HCT116 (cell line): Measurements from ENCODE around the gene NUDT14. TPM values are rescaled to one million over a fixed set of nuclear protein-coding genes. Genes with fewer than 3 reads are reported as not detected.

Source experiments
- ATAC-seq: fragments of 200-7000 bp; cut with Tn5 transposase; 2 replicates; pipeline ENCODE4 v1.9.1; 2020; ENCODE audit warnings: mild to moderate bottlenecking, moderate library complexity
- BruUV-seq: library from RNA; stranded (reverse); fragments of 400-500 nt; replicated peaks from 2 replicates; lab custom pipeline; 2021; lab: Mats Ljungman, UMichigan
- CTCF ChIA-PET: fragments of 300-600 bp; sonication (Branson Sonifier 250); formaldehyde crosslinking; loops from one replicate; lab custom pipeline; 2021; ENCODE audit warnings: antibody characterized with exemption; lab: Charles Lee
- POLR2A ChIA-PET: fragments of 300-600, 350-600 bp; sonication (Branson Sonifier 250); formaldehyde crosslinking; loops from one replicate; lab custom pipeline; 2021; ENCODE audit warnings: antibody characterized with exemption; lab: Charles Lee
- RAD21 ChIA-PET, 2 experiments: fragments of 300-600 bp; sonication (Branson Sonifier 250); formaldehyde crosslinking; loops; one replicate each; lab custom pipeline; 2023; ENCODE audit warnings: low total read pairs in 2 of 2; ENCODE audit not compliant: uncharacterized antibody in 2 of 2, unreplicated experiment in 2 of 2, low non-redundant PET in 1 of 2; lab: Charles Lee
- DNase-seq: peaks from one replicate; pipeline ENCODE4 v3.0.0-alpha.2; 2010; ENCODE audit warnings: low read depth, low spot score
- H2AFZ ChIP-seq: fragments of 200-600 bp; shearing (Covaris generic), sonication (generic); 2 replicates; pipeline ENCODE4 v1.6.1; 2017; ENCODE audit warnings: low read depth, mixed run types, mixed read lengths, antibody characterized with exemption, low read length; ENCODE audit not compliant: poor library complexity, severe bottlenecking
- H3K27ac ChIP-seq: 2 replicates; pipeline ENCODE4 v1.5.1; 2012; ENCODE audit warnings: low read depth, low read length
- H3K27me3 ChIP-seq: fragments of 200-600 bp; sonication (generic); 2 replicates; pipeline ENCODE4 v1.6.1; 2016; ENCODE audit warnings: mixed run types, low read length, mixed read lengths; ENCODE audit not compliant: insufficient read depth
- H3K36me3 ChIP-seq, 2 experiments: fragments of 200-500 bp in 1 of 2; fragments of 200-600 bp in 1 of 2; sonication (Bioruptor generic) in 1 of 2; sonication (generic) in 1 of 2; 2 replicates each; pipeline versions ENCODE4 v1.5.1 to v1.6.1; 2014 to 2016; ENCODE audit warnings: low read length in 2 of 2, inconsistent platforms in 1 of 2, mixed read lengths in 1 of 2, mixed run types in 1 of 2; ENCODE audit not compliant: insufficient read depth in 2 of 2, control insufficient read depth in 1 of 2
- H3K4me1 ChIP-seq, 2 experiments: fragments of 200-600 bp in 1 of 2; sonication (generic) in 1 of 2; 2 replicates each; pipeline versions ENCODE4 v1.5.1 to v1.6.1; 2012 to 2017; ENCODE audit warnings: low read length in 2 of 2, inconsistent platforms in 1 of 2, mild to moderate bottlenecking in 1 of 2, mixed read lengths in 1 of 2, mixed run types in 1 of 2, moderate library complexity in 1 of 2; ENCODE audit not compliant: insufficient read depth in 2 of 2, control insufficient read depth in 1 of 2
- H3K4me2 ChIP-seq: fragments of 200-600 bp; sonication (generic); 2 replicates; pipeline ENCODE4 v1.6.1; 2017; ENCODE audit warnings: mixed run types, low read length, mixed read lengths
- H3K4me3 ChIP-seq, 2 experiments: fragments of 200-600 bp in 1 of 2; sonication (generic) in 1 of 2; replicated peaks in 1 of 2; 2 replicates each; pipeline ENCODE4 v1.5.1; 2011 to 2016; ENCODE audit warnings: low read length in 2 of 2, control low read depth in 1 of 2, low read depth in 1 of 2, mild to moderate bottlenecking in 1 of 2, mixed read lengths in 1 of 2, mixed run types in 1 of 2
- H3K79me2 ChIP-seq: fragments of 200-600 bp; sonication (generic); 2 replicates; pipeline ENCODE4 v1.6.1; 2017; ENCODE audit warnings: mild to moderate bottlenecking, mixed run types, low read length, moderate library complexity, mixed read lengths; ENCODE audit not compliant: insufficient read depth
- H3K9ac ChIP-seq: fragments of 200-600 bp; sonication (generic); 2 replicates; pipeline ENCODE4 v1.6.1; 2016; ENCODE audit warnings: low read length, mixed read lengths
- H3K9me2 ChIP-seq: fragments of 200-600 bp; sonication (generic), shearing (Covaris generic); 2 replicates; pipeline ENCODE4 v1.6.1; 2017; ENCODE audit warnings: mixed run types, mild to moderate bottlenecking, moderate library complexity; ENCODE audit not compliant: insufficient read depth
- H3K9me3 ChIP-seq, 2 experiments: fragments of 200-500 bp in 1 of 2; fragments of 200-600 bp in 1 of 2; sonication (Bioruptor generic) in 1 of 2; sonication (generic) in 1 of 2; 2 replicates each; pipeline ENCODE4 v1.6.1; 2014 to 2017; ENCODE audit warnings: low read length in 2 of 2, mixed read lengths in 2 of 2, inconsistent platforms in 1 of 2, low read depth in 1 of 2, mild to moderate bottlenecking in 1 of 2, mixed run types in 1 of 2, moderate library complexity in 1 of 2; ENCODE audit not compliant: control insufficient read depth in 1 of 2, insufficient read depth in 1 of 2
- H4K20me1 ChIP-seq: fragments of 200-600 bp; sonication (generic), shearing (Covaris generic); 2 replicates; pipeline ENCODE4 v1.6.1; 2017; ENCODE audit warnings: mixed run types, mild to moderate bottlenecking, moderate library complexity; ENCODE audit not compliant: insufficient read depth
- ELF1 ChIP-seq: IDR thresholded peaks from 2 replicates; pipeline ENCODE4 v1.6.1; 2012; ENCODE audit warnings: low read depth, borderline replicate concordance
- EZH2 ChIP-seq: fragments of 200-600 bp; sonication (generic); IDR thresholded peaks from 2 replicates; pipeline ENCODE4 v1.6.1; 2017; ENCODE audit warnings: antibody characterized with exemption, mixed run types
- FOSL1 ChIP-seq: IDR thresholded peaks from 2 replicates; pipeline ENCODE4 v1.6.1; 2012; ENCODE audit warnings: low read depth
- SRF ChIP-seq: IDR thresholded peaks from 2 replicates; pipeline ENCODE4 v1.6.1; 2012; ENCODE audit warnings: low read depth
- ZBTB33 ChIP-seq: IDR thresholded peaks from 2 replicates; pipeline ENCODE4 v1.6.1; 2011; ENCODE audit warnings: mild to moderate bottlenecking, low read length, moderate library complexity; ENCODE audit not compliant: insufficient replicate concordance; ENCODE audit errors: extremely low read depth
- ZFX ChIP-seq: fragments of 450-650 bp; IDR thresholded peaks from 2 replicates; pipeline ENCODE4 v1.6.1; 2017
- intact Hi-C: fragments of 100-400 bp; cut with micrococcal nuclease; formaldehyde crosslinking; loops from 2 replicates; pipeline ENCODE4 v1.10.0; 2022
- total RNA-seq: library from RNA; stranded (reverse); gene quantifications from one replicate; pipeline ENCODE4 v1.2.1, GENCODE V29; 2021; ENCODE audit not compliant: unreplicated experiment

NUDT14 gene
- total RNA-seq, 1 experiment from 2014 or later, result 56.1 TPM

GRCh38 chr14:105136401-105137322, 44.5 kb downstream of the NUDT14 start:
- no peak overlapping the region for H2AFZ ChIP-seq
- ChIA-PET POLR2A (no interaction called here), RAD21 (no interaction called here), CTCF (no interaction called here)
- no peaks in the 10 kb centered on the region for H3K9me2 ChIP-seq
- H3K9ac ChIP-seq, result no peak overlapping the region
- H3K36me3 ChIP-seq, result peaks cover 0 to 8% of the 10 kb centered on the region in 2 experiments; a peak in 1 of 4 replicates
- H3K4me2 ChIP-seq, result no peak overlapping the region
- BruUV-seq, result no TSS peak
- no peak for DNase-seq
- intact Hi-C loops, result no loop called here
- H3K4me3 ChIP-seq, result no peak overlapping the region
- H4K20me1 ChIP-seq, result no peaks in the 10 kb centered on the region
- no peaks in the 10 kb centered on the region for H3K79me2 ChIP-seq
- ATAC-seq, result no peak
- no peak overlapping the region for H3K27ac ChIP-seq
- 0 out of 4 replicates have a peak, but pooled peaks cover 0 to 3% of the 10 kb centered on the region in 2 experiments for H3K9me3 ChIP-seq
- H3K27me3 ChIP-seq, result no peaks in the 10 kb centered on the region
- H3K4me1 ChIP-seq, result no peaks in the 10 kb centered on the region
- TF ChIP-seq ZFX, result no peak
- TF ChIP-seq ELF1, result no peak
- no peak for TF ChIP-seq SRF
- TF ChIP-seq EZH2, result no peak
- TF ChIP-seq ZBTB33, result no peak
- TF ChIP-seq FOSL1, result no peak
